Transverse colon (tissue), 4 donors: ENCODE data around the gene PELI1. TPM values are rescaled to one million over a fixed set of nuclear protein-coding genes. Genes with fewer than 3 reads are reported as not detected.
A peak's percentile ranks its signal among the peaks of the same experiment; 100 is the strongest.
"Not testable (repeated sequence)": the region's sequence is repeated elsewhere in the genome, so short reads cannot be mapped to it uniquely, and the experiment has no call there.

Experiments used
- DNase-seq: peaks from one replicate; pipeline ENCODE4 v3.0.0-alpha.2; 2019
- H3K27ac ChIP-seq, 4 donors: fragments of 200-600 bp; sonication (generic); 2 replicates each; pipeline ENCODE4 v1.5.1; 2016 to 2018; ENCODE audit warnings: inconsistent platforms in 4 of 4
- H3K27me3 ChIP-seq: fragments of 200-600 bp; sonication (generic); 2 replicates; pipeline ENCODE4 v1.5.1; 2017; ENCODE audit warnings: inconsistent platforms
- H3K36me3 ChIP-seq, 4 donors: fragments of 200-600 bp; sonication (generic); 2 replicates each; pipeline ENCODE4 v1.5.1; 2017 to 2019; ENCODE audit warnings: inconsistent platforms in 4 of 4
- H3K4me1 ChIP-seq, 4 donors: fragments of 200-600 bp; sonication (generic); 2 replicates each; pipeline ENCODE4 v1.5.1; 2017 to 2020; ENCODE audit warnings: inconsistent platforms in 4 of 4
- H3K4me3 ChIP-seq, 4 donors: fragments of 200-600 bp; sonication (generic); 1 replicate in 1 of 4; 2 replicates in 3 of 4; pipeline versions ENCODE4 v1.5.1 to v1.6.1; 2017 to 2019; ENCODE audit warnings: inconsistent platforms in 4 of 4
- H3K9me3 ChIP-seq, 2 donors: fragments of 200-600 bp; sonication (generic); 2 replicates each; pipeline ENCODE4 v1.5.1; 2017 to 2019; ENCODE audit warnings: inconsistent platforms in 2 of 2
- CTCF ChIP-seq, 5 experiments: fragments of 200-600 bp in 3 of 5; fragments of 450-650 bp in 2 of 5; sonication (generic) in 3 of 5; IDR thresholded peaks; 1 replicate in 2 of 5; 2 replicates in 3 of 5; pipeline ENCODE4 v1.5.1; 2016 to 2017; ENCODE audit warnings: antibody characterized with exemption in 5 of 5, inconsistent platforms in 3 of 5, mild to moderate bottlenecking in 2 of 5, moderate library complexity in 1 of 5
- EP300 ChIP-seq: sonication (generic); formaldehyde crosslinking; IDR thresholded peaks from one replicate; pipeline ENCODE4 v1.6.1; 2017; ENCODE audit warnings: antibody characterized with exemption, low read depth
- POLR2A ChIP-seq: fragments of 450-650 bp; IDR thresholded peaks from one replicate; pipeline ENCODE4 v1.6.1; 2016; ENCODE audit warnings: antibody characterized with exemption, mild to moderate bottlenecking, moderate library complexity
- POLR2AphosphoS5 ChIP-seq, 3 donors: sonication (generic); formaldehyde crosslinking; IDR thresholded peaks; one replicate each; pipeline ENCODE4 v1.6.1; 2016; ENCODE audit warnings: antibody characterized with exemption in 3 of 3
- WGBS, 2 donors: methylation state at CpG; one replicate each; pipeline ENCODE4 v1.1.5; 2018; ENCODE audit warnings: low coverage in 1 of 2; 5-methylcytosine and 5-hydroxymethylcytosine counted together
- in situ Hi-C, 4 donors: fragments of 200-750 bp; cut with MboI; loops; one replicate each; pipeline versions ENCODE4 v1.15.0 to v1.15.1; 2017; ENCODE audit warnings: low sequenced_read_pairs in 3 of 4, low pct_ligation_motif_present in 1 of 4, low pct_unique_long_range_greater_than_20kb in 1 of 4
- intact Hi-C: fragments of 100-400 bp; cut with DNase I; formaldehyde crosslinking; loops from one replicate; pipeline ENCODE4 v1.15.1; 2023; ENCODE audit warnings: low total_unique reads
- total RNA-seq, 4 donors: library from RNA; depleted of rRNA; stranded (reverse); fragments of >200 nt; gene quantifications; one replicate each; pipeline ENCODE4 v1.1.0, GENCODE V29; 2016

PELI1 gene
- total RNA-seq, 4 donors from 2014 or later = 20.6 to 818 (median 41.3) TPM

GRCh38 chr2:64104933-64105332, 39.3 kb downstream of the PELI1 start:
- no peak for DNase-seq
- no peak for TF ChIP-seq EP300
- no peak for TF ChIP-seq POLR2A
- no peak for TF ChIP-seq CTCF (IDR thresholded peaks at IDR 0.05)
- TF ChIP-seq POLR2AphosphoS5 (IDR thresholded peaks at IDR 0.05) = no peak

GRCh38 chr2:64102736-64103135, 41.5 kb downstream of the PELI1 start:
- DNase-seq, intact Hi-C loops, in situ Hi-C loops, H3K4me3 ChIP-seq, H3K27ac ChIP-seq, H3K9me3 ChIP-seq, H3K27me3 ChIP-seq: not testable (repeated sequence)
- Histone ChIP-seq H3K36me3 (peaks cover 0 to 27% (median 4%) of the 10 kb centered on the region in 4 donors), H3K4me1 (peaks cover 4 to 54% (median 29%) of the 10 kb centered on the region in 4 donors)
- WGBS, 2 donors = 84 to 90% methylated on average over 4 to 7 of the region's 7 CpGs

More at GRCh38 chr2:64104933-64105332, 39.3 kb downstream of the PELI1 start:
- 11 to 29% methylated on average over 1 of the region's 1 CpG for WGBS, 2 donors
- Histone ChIP-seq H3K4me1 (peaks cover 16 to 75% (median 43%) of the 10 kb centered on the region in 4 donors), H3K27me3 (no peaks in the 10 kb centered on the region), H3K4me3 (no peak overlapping the region), H3K27ac (peak overlapping the region; percentile 73 to 78 (median 75)), H3K9me3 (no peaks in the 10 kb centered on the region), H3K36me3 (peaks cover 0 to 7% (median under 1%) of the 10 kb centered on the region in 4 donors)
- in situ Hi-C loops (no loop called here), intact Hi-C loops (no loop called here)

- TF ChIP-seq POLR2A = no peak
- TF ChIP-seq CTCF (IDR thresholded peaks at IDR 0.05) = no peak
- TF ChIP-seq POLR2AphosphoS5 (IDR thresholded peaks at IDR 0.05) = no peak
- no peak for TF ChIP-seq EP300
- in situ Hi-C loops = no loop called here
- DNase-seq = no peak
- H3K36me3 ChIP-seq = peaks cover 0 to 43% (median 14%) of the 10 kb centered on the region in 4 donors
- H3K9me3 ChIP-seq = no peaks in the 10 kb centered on the region
- H3K27me3 ChIP-seq = no peaks in the 10 kb centered on the region
- H3K27ac ChIP-seq = no peak overlapping the region
- no peak overlapping the region for H3K4me3 ChIP-seq
- peaks cover 0 to 39% (median 16%) of the 10 kb centered on the region in 4 donors for H3K4me1 ChIP-seq
- intact Hi-C loops = no loop called here
Measured at GRCh38 chr2:64101141-64101591, 43.1 kb downstream of the PELI1 start.

- H3K27me3 ChIP-seq, in situ Hi-C loops, DNase-seq, intact Hi-C loops, H3K9me3 ChIP-seq, H3K27ac ChIP-seq, H3K4me3 ChIP-seq: not testable (repeated sequence)
- Histone ChIP-seq H3K4me1 (peaks cover 0 to 33% (median 13%) of the 10 kb centered on the region in 4 donors), H3K36me3 (peaks cover 0 to 49% (median 17%) of the 10 kb centered on the region in 4 donors)
- WGBS, 2 donors = 81 to 84% methylated on average over 7 to 8 of the region's 8 CpGs
Measured at GRCh38 chr2:64100584-64100983, 43.6 kb downstream of the PELI1 start.

- in situ Hi-C loops (no loop called here), intact Hi-C loops (no loop called here)
- Histone ChIP-seq H3K27me3 (no peaks in the 10 kb centered on the region), H3K27ac (no peak overlapping the region), H3K4me3 (no peak overlapping the region), H3K36me3 (peaks cover 0 to 68% (median 24%) of the 10 kb centered on the region in 4 donors), H3K4me1 (no peaks in the 10 kb centered on the region), H3K9me3 (no peaks in the 10 kb centered on the region)
- TF ChIP-seq EP300 (no peak), CTCF (IDR thresholded peaks at IDR 0.05) (no peak), POLR2AphosphoS5 (IDR thresholded peaks at IDR 0.05) (peak in 1 of 3 donors; percentile 26)
- WGBS, 2 donors = 88 to 90% methylated on average over 12 of the region's 12 CpGs
- DNase-seq = no peak
Measured at GRCh38 chr2:64094663-64095382, 49.4 kb downstream of the PELI1 start.
